H9 (cell line): ENCODE results near the gene PRKCA. TPM values are rescaled to one million over a fixed set of nuclear protein-coding genes. Genes with fewer than 3 reads are reported as not detected.

ENCODE experiments used
- DNase-seq: peaks from one replicate; pipeline ENCODE4 v3.0.0-alpha.2; 2017
- H2AFZ ChIP-seq: one replicate; pipeline ENCODE4 v1.6.1; 2013; ENCODE audit warnings: mild to moderate bottlenecking, low read length, control low read depth, moderate library complexity
- H2AK5ac ChIP-seq: 2 replicates; pipeline ENCODE4 v1.6.1; 2013; ENCODE audit warnings: low read length, control low read depth, mixed read lengths; ENCODE audit not compliant: insufficient read length
- H2BK120ac ChIP-seq: one replicate; pipeline ENCODE4 v1.6.1; 2013; ENCODE audit warnings: low read depth, mild to moderate bottlenecking, low read length, control low read depth, inconsistent platforms; ENCODE audit not compliant: poor library complexity, severe bottlenecking
- H2BK12ac ChIP-seq: 2 replicates; pipeline ENCODE4 v1.6.1; 2013; ENCODE audit warnings: low read length, control low read depth, mixed read lengths, low read depth; ENCODE audit not compliant: insufficient read length
- H2BK15ac ChIP-seq: 2 replicates; pipeline ENCODE4 v1.6.1; 2013; ENCODE audit warnings: low read depth, low read length, control low read depth
- H2BK20ac ChIP-seq: one replicate; pipeline ENCODE4 v1.6.1; 2013; ENCODE audit warnings: low read depth, mild to moderate bottlenecking, low read length, control low read depth, inconsistent platforms; ENCODE audit not compliant: poor library complexity, severe bottlenecking
- H2BK5ac ChIP-seq: 2 replicates; pipeline ENCODE4 v1.6.1; 2013; ENCODE audit warnings: low read length, control low read depth, mixed read lengths; ENCODE audit not compliant: insufficient read length
- H3K14ac ChIP-seq: 2 replicates; pipeline ENCODE4 v1.6.1; 2013; ENCODE audit warnings: low read length, control low read depth; ENCODE audit not compliant: insufficient read depth
- H3K18ac ChIP-seq: 2 replicates; pipeline ENCODE4 v1.6.1; 2013; ENCODE audit warnings: low read depth, mild to moderate bottlenecking, mixed read lengths, low read length, control low read depth; ENCODE audit not compliant: insufficient read length
- H3K23ac ChIP-seq: 2 replicates; pipeline ENCODE4 v1.6.1; 2013; ENCODE audit warnings: low read length, control low read depth, mixed read lengths, low read depth; ENCODE audit not compliant: insufficient read length
- H3K23me2 ChIP-seq: 2 replicates; pipeline ENCODE4 v1.6.1; 2013; ENCODE audit warnings: low read depth, mild to moderate bottlenecking, mixed read lengths, low read length, control low read depth; ENCODE audit not compliant: insufficient read length, poor library complexity, severe bottlenecking
- H3K27ac ChIP-seq: 2 replicates; pipeline ENCODE4 v1.5.1; 2013; ENCODE audit warnings: low read length, control low read depth, mixed read lengths, low read depth; ENCODE audit not compliant: insufficient read length
- H3K27me3 ChIP-seq: 2 replicates; pipeline ENCODE4 v1.6.1; 2013; ENCODE audit warnings: low read length, control low read depth, inconsistent platforms; ENCODE audit not compliant: insufficient read depth
- H3K4ac ChIP-seq: 2 replicates; pipeline ENCODE4 v1.6.1; 2013; ENCODE audit warnings: low read depth, mild to moderate bottlenecking, control low read depth, inconsistent platforms, low read length, moderate library complexity
- H3K4me1 ChIP-seq: 2 replicates; pipeline ENCODE4 v1.6.1; 2013; ENCODE audit warnings: low read length, control low read depth, inconsistent platforms; ENCODE audit not compliant: insufficient read depth
- H3K4me2 ChIP-seq: 2 replicates; pipeline ENCODE4 v1.6.1; 2013; ENCODE audit warnings: low read length, control low read depth, mixed read lengths; ENCODE audit not compliant: insufficient read length, insufficient read depth
- H3K56ac ChIP-seq: 2 replicates; pipeline ENCODE4 v1.6.1; 2013; ENCODE audit warnings: low read depth, mild to moderate bottlenecking, mixed read lengths, low read length, control low read depth; ENCODE audit not compliant: insufficient read length
- H3K79me1 ChIP-seq: 2 replicates; pipeline ENCODE4 v1.6.1; 2013; ENCODE audit warnings: low read depth, mild to moderate bottlenecking, moderate library complexity, low read length, control low read depth, inconsistent platforms; ENCODE audit not compliant: insufficient read depth, poor library complexity, severe bottlenecking
- H3K79me2 ChIP-seq: 2 replicates; pipeline ENCODE4 v1.6.1; 2013; ENCODE audit warnings: low read length, control low read depth, inconsistent platforms; ENCODE audit not compliant: insufficient read depth
- H3K9ac ChIP-seq: 2 replicates; pipeline ENCODE4 v1.6.1; 2013; ENCODE audit warnings: low read length, control low read depth, mixed read lengths; ENCODE audit not compliant: insufficient read length; ENCODE audit errors: extremely low read depth
- H3K9me3 ChIP-seq: one replicate; pipeline ENCODE4 v1.6.1; 2013; ENCODE audit warnings: low read depth, low read length, inconsistent platforms; ENCODE audit not compliant: control insufficient read depth
- H3T11ph ChIP-seq: one replicate; pipeline ENCODE4 v1.6.1; 2013; ENCODE audit warnings: mild to moderate bottlenecking, low read length, control low read depth, inconsistent platforms
- H4K20me1 ChIP-seq: one replicate; pipeline ENCODE4 v1.6.1; 2013; ENCODE audit not compliant: control insufficient read depth, insufficient read length, insufficient read depth
- H4K5ac ChIP-seq: 2 replicates; pipeline ENCODE4 v1.6.1; 2013; ENCODE audit warnings: low read depth, mild to moderate bottlenecking, mixed read lengths, low read length, control low read depth; ENCODE audit not compliant: insufficient read length
- H4K8ac ChIP-seq: replicated peaks from 2 replicates; pipeline ENCODE4 v1.6.1; 2013; ENCODE audit warnings: low read length, control low read depth, mixed read lengths, low read depth; ENCODE audit not compliant: insufficient read length
- H4K91ac ChIP-seq: 2 replicates; pipeline ENCODE4 v1.6.1; 2013; ENCODE audit warnings: low read depth, mild to moderate bottlenecking, moderate library complexity, mixed read lengths, low read length, control low read depth; ENCODE audit not compliant: insufficient read length
- H3K27ac Mint-ChIP-seq, 3 experiments: 2 replicates in 2 of 3; 3 replicates in 1 of 3; pipeline ENCODE4 v1.8.0; 2020 to 2021; ENCODE audit warnings: mixed read lengths in 3 of 3, mild to moderate bottlenecking in 1 of 3, moderate library complexity in 1 of 3
- H3K27me3 Mint-ChIP-seq: 2 replicates; pipeline ENCODE4 v1.8.0; 2021; ENCODE audit warnings: low read depth, mild to moderate bottlenecking, moderate library complexity, mixed read lengths
- H3K36me3 Mint-ChIP-seq, 3 experiments: 2 replicates in 2 of 3; 3 replicates in 1 of 3; pipeline ENCODE4 v1.8.0; 2020 to 2021; ENCODE audit warnings: low read depth in 3 of 3, mixed read lengths in 3 of 3; ENCODE audit not compliant: insufficient read depth in 1 of 3
- H3K4me1 Mint-ChIP-seq, 2 experiments: 2 replicates each; pipeline ENCODE4 v1.8.0; 2020; ENCODE audit warnings: mixed read lengths in 2 of 2
- H3K4me3 Mint-ChIP-seq, 2 experiments: 2 replicates in 1 of 2; 3 replicates in 1 of 2; pipeline ENCODE4 v1.8.0; 2020 to 2021; ENCODE audit warnings: mild to moderate bottlenecking in 2 of 2, mixed read lengths in 2 of 2, moderate library complexity in 1 of 2
- H3K9me3 Mint-ChIP-seq, 2 experiments: 2 replicates in 1 of 2; 3 replicates in 1 of 2; pipeline ENCODE4 v1.8.0; 2020; ENCODE audit warnings: mild to moderate bottlenecking in 2 of 2, mixed read lengths in 2 of 2, moderate library complexity in 1 of 2
- WGBS: extraction: QIAGEN DNeasy Blood & Tissue Kit; methylation state at CpG from one replicate; pipeline ENCODE4 v1.1.7; 2013; ENCODE audit warnings: missing lambda C conversion rate, low lambda C conversion rate, mixed read lengths; ENCODE audit not compliant: insufficient read length; ENCODE audit errors: extremely low coverage; 5-methylcytosine and 5-hydroxymethylcytosine counted together
- total RNA-seq: library from RNA; stranded (reverse); gene quantifications from 2 replicates; pipeline ENCODE4 v1.2.1, GENCODE V29; 2021
- TF ChIP-seq, protein P1 (sequence below): fragments of 200-600 bp; sonication (generic); conservative IDR thresholded peaks from 3 replicates; pipeline ENCODE4 v1.8.0; 2021; ENCODE audit warnings: antibody characterized with exemption, mild to moderate bottlenecking

The PRKCA gene
- total RNA-seq, 1 experiment from 2014 or later, result 10.5 TPM

DNA sequence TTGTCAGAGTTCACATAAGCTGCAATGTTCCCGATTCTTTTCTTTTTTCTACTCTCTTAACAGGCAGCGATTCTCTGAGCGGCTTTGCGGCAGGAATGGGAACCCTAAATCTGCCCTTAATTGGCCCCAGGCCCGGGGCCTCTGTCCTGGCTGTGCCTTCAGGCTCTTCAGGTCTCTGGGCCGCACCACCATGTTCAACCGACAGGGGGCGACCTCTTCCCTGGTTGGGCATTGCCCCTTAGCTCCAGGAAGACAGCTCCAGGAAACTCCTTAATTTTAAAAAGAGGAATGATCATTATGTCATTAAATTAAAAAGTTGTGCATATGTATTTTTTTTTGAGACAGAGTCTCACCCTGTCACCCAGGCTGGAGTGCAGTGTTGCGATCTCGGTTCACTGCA, 552.8 kb downstream of the PRKCA start:
- no peak overlapping the region for H2BK12ac ChIP-seq
- H2BK15ac ChIP-seq, result no peak overlapping the region
- H3K79me1 ChIP-seq, result no peaks in the 10 kb centered on the region
- H4K5ac ChIP-seq, result no peak overlapping the region
- H2AFZ ChIP-seq, result no peak overlapping the region
- H3K18ac ChIP-seq, result no peak overlapping the region
- H3K23ac ChIP-seq, result no peak overlapping the region
- no peak overlapping the region for H2BK20ac ChIP-seq
- no peak overlapping the region for H3K4me2 ChIP-seq
- no peak overlapping the region for H3K27ac ChIP-seq
- H3K4me1 Mint-ChIP-seq, result peaks cover 0 to 6% of the 10 kb centered on the region in 2 experiments; a peak in 1 of 4 replicates
- H3K36me3 Mint-ChIP-seq, result peaks cover 0 to 11% (median 0%) of the 10 kb centered on the region in 3 experiments; a peak in 2 of 7 replicates
- H3K27me3 Mint-ChIP-seq, result no peaks in the 10 kb centered on the region; the same call in none of the 2 replicates
- no peak overlapping the region for H3K56ac ChIP-seq
- H4K91ac ChIP-seq, result no peak overlapping the region
- H4K20me1 ChIP-seq, result no peaks in the 10 kb centered on the region
- no peak overlapping the region for H3K4me3 Mint-ChIP-seq
- no peaks in the 10 kb centered on the region for H3K27me3 ChIP-seq
- H3K79me2 ChIP-seq, result no peaks in the 10 kb centered on the region
- H3K9me3 Mint-ChIP-seq, result peaks cover 11 to 18% of the 10 kb centered on the region in 2 experiments
- no peak overlapping the region for H3K14ac ChIP-seq
- H3K4me1 ChIP-seq, result no peaks in the 10 kb centered on the region
- no peaks in the 10 kb centered on the region for H3K9me3 ChIP-seq
- no peak overlapping the region for H2AK5ac ChIP-seq
- H3K9ac ChIP-seq, result no peak overlapping the region
- H3K4ac ChIP-seq, result no peak overlapping the region
- H3K23me2 ChIP-seq, result no peaks in the 10 kb centered on the region
- no peak overlapping the region for H4K8ac ChIP-seq
- no peak overlapping the region for H3T11ph ChIP-seq
- H3K27ac Mint-ChIP-seq, result no peak overlapping the region
- no peak overlapping the region for H2BK120ac ChIP-seq
- WGBS, result no CpG with 5 or more reads among the region's 10 CpGs
- TF ChIP-seq, protein P1, sequence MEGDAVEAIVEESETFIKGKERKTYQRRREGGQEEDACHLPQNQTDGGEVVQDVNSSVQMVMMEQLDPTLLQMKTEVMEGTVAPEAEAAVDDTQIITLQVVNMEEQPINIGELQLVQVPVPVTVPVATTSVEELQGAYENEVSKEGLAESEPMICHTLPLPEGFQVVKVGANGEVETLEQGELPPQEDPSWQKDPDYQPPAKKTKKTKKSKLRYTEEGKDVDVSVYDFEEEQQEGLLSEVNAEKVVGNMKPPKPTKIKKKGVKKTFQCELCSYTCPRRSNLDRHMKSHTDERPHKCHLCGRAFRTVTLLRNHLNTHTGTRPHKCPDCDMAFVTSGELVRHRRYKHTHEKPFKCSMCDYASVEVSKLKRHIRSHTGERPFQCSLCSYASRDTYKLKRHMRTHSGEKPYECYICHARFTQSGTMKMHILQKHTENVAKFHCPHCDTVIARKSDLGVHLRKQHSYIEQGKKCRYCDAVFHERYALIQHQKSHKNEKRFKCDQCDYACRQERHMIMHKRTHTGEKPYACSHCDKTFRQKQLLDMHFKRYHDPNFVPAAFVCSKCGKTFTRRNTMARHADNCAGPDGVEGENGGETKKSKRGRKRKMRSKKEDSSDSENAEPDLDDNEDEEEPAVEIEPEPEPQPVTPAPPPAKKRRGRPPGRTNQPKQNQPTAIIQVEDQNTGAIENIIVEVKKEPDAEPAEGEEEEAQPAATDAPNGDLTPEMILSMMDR, result peak; percentile 77
- DNase-seq, result peak; percentile 71
- H2BK5ac ChIP-seq, result no peak overlapping the region
